Stimulated activated CD4-positive, alpha-beta T cell treated with anti-CD3 and anti-CD28 coated beads, Interleukin-4, amount 100 ng/mL, for 4 hours (primary cell): ENCODE data around the gene SAMD3.
"Not testable (repeated sequence)": the region's sequence is repeated elsewhere in the genome, so short reads cannot be mapped to it uniquely, and the experiment has no call there.

Experiments
- DNase-seq, 2 experiments: peaks; one replicate each; pipeline ENCODE4 v3.0.0-alpha.2; 2020

The SAMD3 gene, protein sequence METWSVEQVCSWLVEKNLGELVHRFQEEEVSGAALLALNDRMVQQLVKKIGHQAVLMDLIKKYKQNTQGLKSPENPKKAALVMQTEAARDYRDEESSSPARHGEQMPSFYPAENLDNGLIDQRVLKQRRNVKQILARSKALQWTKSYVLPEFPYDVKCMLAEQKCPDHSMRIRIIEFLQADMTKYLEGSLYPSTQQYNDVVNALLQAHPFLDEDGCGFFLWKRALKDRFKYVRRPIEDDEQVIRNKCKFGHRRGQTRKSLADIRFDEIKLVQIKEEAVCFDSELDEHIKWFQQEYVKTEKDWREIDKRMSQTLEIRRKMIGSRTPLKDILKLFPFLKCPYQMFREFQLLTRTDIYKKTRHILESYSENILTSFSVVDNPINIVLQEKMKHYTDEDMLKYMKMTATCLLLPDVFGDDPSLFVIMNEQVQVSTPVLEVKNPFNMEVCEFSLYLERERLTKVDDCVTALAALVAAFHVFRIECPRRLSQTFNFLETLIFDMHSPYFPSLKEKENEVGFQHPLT

DNA sequence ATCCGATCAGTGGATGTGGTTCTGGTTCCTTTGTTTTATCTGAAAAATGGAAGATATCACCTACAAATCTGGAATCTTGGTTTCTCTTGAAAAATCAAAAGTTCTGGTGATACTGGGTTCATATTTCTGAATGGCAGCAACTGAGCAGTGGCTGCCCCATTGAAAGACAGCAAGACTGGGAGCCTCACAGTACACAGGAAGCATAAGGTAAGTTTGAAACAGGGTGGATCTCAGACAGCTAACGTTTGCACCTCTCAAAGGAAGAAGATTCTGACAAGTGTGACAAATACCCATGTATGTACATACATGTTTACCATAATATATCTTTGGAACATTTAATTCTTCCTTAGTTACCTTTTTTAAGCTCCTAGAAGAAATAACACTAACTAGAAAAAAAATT, at the start of gene SAMD3:
SAMD3 (minus strand) TSS at position 177 of the 400 bp plus-strand sequence. CDS start 7,678 bp downstream, outside the sequence.
- DNase-seq: no peak

DNA sequence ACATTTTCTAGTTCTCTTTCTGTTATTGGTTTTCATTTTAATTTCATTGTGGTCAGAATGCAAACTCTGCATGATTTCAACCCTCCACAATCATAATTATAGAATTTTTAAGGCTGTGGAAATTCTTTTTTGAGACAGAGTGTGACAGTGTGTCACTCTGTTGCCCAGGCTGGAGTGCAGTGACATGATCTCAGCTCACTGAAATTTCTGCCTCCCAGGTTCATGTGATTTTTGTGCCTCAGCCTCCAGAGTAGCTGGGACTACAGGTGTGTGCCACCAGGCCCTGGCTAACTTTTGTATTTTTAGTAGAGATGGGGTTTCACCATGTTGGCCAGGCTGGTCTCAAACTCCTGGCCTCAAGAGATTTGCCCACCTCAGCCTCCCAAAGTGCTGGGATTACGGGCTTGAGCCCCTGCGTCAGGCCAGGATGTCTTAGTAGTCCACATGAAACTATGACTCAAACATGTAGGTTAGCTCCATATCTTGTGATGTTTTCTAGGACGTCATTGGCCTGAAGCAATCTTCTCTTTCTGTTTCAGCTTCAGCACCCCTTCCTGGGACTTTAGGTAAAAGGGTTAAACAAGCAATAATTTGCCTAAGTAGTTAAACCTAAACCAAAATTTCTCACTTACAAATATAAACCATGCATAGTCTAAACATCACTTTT, 47.4 kb upstream of the SAMD3 start:
- no peak for DNase-seq

DNA sequence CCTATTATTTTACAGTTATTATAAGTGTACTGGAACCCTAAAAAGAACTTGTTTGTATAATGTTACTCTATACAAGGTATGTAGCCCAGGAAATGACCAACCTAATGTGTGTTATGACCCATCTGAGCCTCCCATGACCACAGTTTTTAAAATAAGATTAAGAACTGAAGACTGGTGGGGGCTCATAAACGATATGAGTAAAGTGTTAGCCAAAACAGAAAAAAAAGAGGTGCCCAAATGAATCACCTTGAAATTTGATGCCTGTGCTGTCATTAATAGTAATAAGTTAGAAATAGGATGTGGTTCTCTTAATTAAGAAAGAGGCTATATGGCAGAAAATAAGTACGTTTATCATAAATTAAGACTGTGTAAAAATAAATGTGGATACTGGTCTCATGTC, 42.8 kb upstream of the SAMD3 start:
- DNase-seq: not testable (repeated sequence)

DNA sequence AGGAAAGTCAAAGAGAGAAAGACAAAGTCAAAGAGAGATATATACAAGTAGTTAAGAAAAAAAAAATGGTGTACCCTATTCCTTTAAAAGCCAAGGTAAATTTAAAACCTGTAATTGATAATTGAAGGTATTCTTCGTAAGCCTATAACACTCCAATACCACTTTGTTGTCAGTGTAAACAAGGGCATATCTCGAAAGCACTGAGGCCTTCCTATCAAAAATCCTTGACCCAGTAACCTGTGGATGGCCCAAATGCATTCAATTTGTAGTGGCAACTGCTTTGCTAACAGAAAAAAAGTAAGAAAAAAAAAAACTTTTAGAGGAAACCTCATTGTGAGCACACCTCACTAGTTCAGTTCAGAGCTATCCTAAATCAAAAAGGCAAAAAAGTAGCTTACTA, 39.3 kb upstream of the SAMD3 start:
- DNase-seq: no peak

DNA sequence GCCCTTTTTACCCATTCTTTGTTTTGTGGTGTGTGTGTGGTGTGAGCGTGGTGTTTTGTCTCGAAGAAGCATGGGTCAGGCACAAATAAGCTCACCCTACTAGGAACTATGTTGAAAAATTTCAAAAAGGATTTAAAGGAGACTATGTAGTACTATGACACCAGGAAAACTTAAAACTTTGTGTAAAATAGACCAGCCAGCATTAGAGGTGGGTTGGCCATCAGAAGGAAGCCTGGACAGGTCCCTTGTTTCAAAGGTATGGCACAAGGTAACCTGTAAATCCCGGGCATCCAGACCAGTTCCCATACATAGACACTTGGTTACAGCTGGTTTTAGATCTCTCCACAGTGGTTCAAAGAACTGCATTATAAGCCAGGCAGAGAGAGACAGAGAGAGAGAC, 38.8 kb upstream of the SAMD3 start:
- DNase-seq: not testable (repeated sequence)

DNA sequence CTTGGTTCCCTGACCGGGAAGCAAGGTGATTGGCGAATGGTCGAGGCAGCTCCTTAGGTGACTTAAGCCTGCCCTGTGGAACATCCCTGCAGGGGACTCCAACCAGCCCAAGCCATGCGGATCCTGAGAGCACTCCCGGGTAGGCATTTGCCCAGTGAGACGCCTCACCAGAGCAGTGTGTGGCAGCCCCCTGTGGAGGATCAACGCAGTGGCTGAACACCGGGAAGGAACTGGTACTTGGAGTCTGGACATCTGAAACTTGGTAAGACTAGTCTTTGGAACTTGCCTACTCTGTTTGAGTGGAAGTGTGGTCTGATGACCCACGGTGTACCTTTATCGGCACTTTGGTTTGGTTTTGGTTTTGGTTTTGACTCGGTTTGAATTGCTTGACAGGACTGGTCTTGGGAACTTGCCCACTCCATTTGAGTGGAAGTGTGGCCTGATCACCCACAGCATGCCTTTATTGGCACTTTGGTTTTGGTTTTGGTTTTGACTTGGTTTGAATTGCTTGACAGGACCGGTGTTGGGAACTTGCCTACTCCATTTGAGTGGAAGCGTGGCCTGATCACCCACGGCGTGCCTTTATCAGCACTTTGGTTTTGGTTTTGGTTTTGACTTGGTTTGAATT, 38.0 kb upstream of the SAMD3 start:
- DNase-seq: not testable (repeated sequence)

DNA sequence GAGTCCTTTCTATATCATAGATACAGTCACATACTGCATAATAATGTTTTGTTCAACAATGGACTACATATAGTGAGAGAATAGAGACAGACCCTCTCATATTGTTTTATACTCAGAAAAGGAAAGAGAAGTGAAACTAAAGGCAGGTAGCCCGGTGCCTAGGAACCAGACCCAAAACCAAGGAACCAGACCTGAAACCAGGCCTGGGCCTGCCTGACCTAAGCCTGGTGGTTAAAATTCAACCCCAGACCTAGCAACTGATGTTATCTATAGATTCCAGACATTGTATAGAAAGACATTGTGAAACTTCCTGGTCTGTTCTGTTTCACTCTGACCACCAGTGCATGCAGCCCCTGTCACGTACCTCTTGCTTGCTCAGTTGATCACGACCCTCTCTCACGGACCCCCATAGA, 37.3 kb upstream of the SAMD3 start:
- not testable (repeated sequence) for DNase-seq

DNA sequence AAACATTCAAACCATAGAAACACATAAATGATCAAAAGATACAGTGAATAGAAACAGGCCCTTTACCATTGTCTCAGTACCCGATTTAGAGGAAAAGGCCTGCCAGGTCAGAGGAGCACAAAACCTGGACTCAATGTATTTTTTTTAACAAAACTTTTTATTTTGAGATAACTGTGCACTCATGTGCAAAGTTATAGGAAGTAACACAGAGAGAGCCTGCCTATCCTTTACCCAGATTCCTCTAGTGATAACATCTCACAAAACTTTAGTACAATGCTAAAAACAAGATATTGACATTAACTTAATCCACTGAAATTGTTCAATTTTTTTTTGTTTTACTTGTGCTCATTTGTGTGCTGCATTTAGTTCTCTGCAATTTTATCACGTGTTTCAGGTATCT, 36.8 kb upstream of the SAMD3 start:
- no peak for DNase-seq

DNA sequence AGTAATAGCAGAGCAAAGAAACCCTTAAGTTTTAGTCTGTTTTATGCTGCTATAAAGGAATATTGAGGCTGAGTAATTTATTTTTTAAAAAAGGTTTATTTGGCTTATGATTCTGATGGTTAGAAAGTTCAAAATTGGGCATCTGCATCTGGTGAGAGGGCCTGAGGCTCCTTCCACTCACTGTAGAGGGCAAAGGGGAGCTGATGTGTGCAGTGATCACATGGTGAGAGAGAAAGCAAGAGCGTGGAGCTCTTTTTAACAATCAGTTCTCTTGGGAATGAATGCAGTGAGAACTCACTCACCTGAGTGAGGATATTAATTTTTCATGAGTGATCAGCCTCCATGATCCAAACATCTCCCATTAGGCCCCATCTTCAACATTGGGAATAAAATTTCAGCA, 36.4 kb upstream of the SAMD3 start:
- no peak for DNase-seq

DNA sequence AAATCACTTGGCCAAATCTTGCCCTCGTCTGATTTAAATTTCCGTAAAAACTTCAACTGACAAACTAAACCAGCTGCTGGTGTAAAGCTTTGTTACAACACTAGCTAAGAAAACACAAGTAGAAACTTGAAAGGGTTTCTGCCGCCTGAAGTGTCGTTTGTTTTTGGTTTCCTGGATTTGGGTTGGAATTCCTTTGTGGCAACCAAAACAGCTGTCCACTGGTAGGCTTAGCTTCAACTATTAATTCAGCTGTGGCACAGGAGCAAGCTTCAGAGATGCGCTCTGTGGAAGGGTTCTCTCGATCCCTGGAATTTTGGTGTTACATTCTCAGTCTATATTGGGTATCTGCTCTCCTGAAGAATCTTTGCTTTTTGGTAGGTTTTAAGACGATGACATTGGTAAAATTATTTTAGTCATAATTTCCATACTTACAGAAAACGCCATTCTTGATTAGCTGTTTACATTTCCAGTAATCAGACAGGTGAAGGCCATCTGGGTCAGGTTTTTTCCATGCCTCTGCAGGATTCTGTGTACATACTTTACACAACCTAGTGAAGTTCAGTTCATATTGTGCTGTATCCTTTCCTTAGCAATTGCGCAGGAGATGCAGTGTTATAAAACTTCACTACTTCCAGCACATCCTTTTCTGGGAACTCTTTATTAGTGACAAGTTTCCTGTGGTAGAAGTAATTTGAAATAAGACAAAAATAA, 29.9 kb upstream of the SAMD3 start:
- DNase-seq: no peak

DNA sequence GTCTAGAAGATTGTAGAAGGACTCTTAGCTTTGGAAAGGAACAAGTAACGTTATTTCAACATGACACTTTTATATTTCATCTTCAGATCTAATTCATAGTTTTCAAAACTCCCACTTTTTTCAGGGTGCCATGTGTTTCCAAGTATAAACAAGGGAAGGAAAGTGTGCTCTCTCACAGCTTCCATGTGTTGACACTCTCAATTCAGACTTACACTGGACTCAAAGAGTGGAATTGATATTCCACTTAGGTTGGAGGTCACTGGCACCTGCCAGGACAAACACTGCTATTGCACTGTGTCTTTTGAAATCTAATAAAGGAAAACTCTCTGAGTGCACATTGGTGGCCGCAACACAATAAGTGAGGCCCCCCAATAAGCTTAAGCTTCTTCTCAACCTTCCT, 22.5 kb upstream of the SAMD3 start:
- DNase-seq: no peak

DNA sequence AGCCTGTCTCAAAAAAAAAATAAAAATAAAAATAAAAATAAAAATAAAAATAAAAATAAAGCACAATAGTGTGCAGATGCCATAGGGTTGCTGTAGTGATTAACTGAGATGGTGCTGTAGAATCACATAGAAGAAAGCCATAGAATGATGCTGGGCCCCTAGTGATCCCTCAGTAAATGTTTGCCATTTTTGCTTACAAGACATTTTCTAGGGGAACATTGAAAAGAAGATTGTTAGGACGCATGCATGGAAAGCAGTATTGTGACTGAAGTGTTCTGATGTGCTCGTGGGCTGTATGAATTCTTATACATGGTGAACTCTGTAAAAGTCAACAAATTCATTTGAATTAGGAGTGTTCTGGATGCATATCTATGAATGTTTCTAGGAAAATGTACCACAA, 22.0 kb upstream of the SAMD3 start:
- DNase-seq: no peak

DNA sequence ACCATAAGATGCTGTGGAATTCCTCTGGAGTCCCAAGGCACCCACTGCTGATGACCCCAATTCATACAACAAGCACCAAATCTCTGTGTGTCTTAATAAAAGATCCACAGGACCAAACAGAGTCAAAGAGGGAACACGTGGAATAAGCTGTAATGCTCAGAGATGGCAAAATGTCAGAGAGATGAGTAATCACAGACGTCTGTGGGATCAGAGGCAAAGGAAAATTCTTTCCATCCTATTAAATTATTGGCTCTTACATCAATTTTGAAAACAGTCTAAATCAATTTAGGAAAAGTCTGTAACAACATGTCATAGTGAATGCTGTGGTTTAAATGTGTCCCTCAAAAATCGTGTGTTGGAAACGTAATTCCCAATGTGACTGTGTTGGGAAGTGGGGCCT, 17.5 kb upstream of the SAMD3 start:
- no peak for DNase-seq

DNA sequence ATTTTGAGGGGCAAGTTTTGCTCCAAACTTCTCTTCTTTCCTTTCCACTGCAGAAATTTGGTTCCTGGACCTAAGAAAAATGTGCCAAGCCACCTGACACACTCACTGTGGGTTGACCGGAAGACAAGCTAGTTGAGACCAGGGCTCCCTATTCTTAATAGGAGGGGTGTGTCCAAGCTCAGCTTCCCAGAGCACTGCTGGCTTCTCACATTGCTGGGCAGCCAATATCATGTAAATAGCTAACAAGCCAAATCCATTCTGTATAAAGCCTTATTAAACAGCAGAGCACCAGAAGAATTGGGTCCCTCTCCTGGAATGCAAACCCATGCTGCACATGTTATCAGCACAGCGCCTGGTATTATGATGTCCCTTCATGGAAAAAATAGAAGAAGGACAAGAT, 17.0 kb upstream of the SAMD3 start:
- DNase-seq: no peak

DNA sequence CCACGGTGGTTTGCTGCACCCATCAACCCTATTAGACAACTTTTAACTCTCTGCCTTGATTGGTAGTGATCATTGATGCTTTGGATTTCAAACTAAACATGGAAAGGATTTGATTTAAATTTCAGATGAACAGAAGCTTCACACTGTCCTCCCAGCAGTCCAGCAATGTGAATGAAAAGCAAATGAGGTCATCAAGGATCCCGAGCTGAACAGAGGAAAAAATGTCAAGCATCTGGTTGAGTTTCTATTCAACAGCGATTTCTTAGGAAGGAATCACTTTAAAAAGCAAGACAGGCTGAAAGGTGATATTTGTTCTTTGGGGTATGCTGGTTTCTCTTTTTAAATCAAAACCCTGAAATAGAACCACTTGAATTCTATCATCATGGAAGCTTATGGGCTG, 10.6 kb upstream of the SAMD3 start:
- no peak for DNase-seq

DNA sequence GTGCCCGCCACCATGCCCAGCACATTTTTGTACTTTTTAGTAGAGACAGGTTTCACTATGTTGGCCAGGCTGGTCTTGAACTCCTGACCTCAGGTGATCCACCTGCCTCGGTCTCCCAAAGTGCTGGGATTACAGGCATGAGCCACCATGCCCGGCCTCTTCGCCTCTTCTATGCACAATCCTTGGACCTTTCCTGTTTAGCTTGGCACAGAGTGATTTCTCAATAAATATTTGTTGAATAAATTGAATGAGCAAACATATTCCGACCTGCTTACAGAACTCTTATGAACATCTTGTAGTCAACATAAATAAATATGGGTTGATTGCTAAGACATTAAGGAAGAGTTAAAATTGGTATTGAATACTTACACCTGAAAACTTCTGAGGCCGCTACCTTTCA, 7.8 kb upstream of the SAMD3 start:
- not testable (repeated sequence) for DNase-seq

DNA sequence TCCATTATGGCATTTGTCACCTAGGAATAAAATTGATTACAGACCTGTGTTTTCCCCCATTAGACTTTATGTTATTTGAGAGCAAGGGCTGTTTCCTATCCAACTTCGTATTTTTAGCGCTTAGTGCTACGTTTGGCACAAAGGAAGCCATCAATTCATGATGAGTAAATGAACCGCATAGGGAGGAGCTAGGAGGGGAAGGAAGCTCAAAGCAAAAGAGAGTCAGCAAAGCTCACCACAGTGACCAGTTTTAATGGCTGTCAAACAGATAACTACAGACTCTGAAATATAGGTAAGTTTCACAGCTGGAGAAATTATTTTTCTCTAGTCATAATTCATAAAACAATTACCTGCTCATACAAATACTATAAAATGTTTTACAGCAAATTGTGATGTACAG, 6.9 kb upstream of the SAMD3 start:
- DNase-seq: no peak

DNA sequence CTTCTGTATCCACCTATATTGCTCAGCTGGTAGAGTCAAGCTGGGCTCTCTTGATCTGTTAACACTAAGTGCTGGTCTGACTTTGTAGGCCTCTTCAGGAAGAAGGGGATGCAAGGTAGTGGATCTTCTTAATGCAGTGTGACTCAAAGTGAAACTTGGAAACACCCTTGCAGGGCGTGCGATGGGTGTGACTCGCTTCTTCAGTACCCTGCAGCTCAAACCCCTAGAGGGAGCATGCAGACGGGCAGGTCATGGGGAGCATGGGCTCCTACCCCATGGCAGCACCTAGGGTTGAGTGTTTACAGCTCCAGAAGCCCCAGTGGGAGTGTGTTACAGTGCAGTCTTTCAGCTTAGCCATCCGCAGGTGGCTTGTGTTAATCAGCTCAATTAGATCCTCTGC, 757 bp upstream of the SAMD3 start:
- DNase-seq: peak; percentile 38 to 70

DNA sequence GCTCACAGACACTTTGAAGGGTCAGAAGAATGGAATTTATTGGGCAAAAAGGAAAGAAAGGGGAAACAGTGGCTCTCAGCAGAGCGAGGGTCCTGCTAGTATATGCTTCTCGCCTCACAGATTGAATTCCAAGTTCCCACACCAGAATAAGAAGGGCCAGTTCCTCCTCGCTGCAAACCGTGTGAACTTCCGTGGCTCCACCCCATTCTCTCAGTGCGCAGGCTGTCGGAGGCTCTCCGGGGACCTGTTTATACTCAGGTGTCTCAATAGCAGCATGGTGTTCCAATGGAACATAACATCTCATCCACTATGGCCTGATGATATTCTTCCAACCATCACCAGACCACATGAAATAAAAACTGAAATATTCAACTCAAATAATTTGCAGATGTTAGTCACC, 4.6 kb downstream of the SAMD3 start:
- no peak for DNase-seq

DNA sequence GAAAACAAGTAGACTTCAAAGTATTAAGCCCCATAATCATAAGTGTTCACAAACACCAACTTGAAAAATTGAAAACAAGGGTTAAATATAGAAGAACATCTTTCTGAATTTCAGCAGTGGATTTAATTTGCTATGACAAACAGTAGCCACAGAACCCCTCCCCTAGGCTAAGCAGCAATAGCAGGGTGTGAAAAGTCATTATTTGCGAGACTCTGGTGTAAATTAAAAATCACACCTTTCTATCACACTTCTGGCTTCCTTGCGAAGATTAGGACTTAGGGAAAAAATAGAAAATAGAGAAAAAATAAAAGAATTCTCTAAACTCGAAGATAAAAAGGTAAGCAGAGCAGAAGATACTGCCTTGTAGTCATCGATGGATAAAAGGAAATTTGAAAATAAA, 6.1 kb downstream of the SAMD3 start:
- no peak for DNase-seq

DNA sequence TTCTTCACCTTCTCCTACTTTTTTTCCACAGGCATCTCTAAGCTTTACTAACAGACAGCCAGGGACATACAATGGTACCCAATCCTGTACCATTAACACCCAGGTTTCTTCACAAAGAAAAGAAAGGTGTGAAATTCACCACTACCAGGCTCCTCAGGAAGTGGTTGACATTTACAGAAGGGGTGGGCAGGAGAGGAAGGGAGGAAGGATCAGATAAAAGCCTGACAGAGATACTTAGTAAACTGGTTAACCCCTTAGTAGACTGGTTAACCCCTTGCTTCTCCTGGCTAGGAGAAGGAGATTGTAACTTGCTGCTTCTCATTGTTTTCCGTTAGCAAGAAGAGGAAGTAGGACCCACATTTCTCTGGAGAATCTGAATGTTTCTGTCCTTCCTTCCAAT, 7.2 kb downstream of the SAMD3 start:
- peak in 1 of 2 experiments; percentile 26 for DNase-seq

DNA sequence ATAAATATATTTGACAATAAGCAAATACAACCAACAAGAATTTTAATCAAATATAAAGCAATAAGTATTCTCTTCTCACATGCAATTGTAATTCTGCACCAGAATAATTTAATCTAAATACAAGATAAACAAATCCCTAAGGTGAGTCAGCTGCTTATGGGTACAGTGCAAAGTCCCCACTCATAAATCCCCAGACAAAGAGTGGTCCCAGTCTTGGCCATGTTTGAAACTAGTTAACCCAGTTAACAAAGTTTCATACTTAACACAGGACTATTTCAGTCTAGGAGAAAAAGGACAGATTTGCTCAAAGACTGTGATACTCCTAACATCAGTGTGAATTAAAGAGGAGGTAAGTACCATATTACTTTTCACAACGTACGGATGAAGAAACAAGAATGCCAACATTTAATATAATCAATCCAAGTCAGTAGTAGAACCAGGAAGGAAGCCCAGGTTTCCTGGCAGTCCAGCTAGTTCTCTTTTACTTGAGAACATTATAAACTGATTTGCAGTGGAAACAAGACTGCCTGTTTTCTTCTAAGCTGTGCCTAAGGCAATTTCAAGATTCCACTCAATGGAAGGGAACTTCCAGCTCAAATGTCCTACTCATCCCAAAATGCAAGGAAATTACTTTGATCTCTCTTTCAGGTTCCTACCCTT, 10.4 kb downstream of the SAMD3 start:
- DNase-seq: no peak

DNA sequence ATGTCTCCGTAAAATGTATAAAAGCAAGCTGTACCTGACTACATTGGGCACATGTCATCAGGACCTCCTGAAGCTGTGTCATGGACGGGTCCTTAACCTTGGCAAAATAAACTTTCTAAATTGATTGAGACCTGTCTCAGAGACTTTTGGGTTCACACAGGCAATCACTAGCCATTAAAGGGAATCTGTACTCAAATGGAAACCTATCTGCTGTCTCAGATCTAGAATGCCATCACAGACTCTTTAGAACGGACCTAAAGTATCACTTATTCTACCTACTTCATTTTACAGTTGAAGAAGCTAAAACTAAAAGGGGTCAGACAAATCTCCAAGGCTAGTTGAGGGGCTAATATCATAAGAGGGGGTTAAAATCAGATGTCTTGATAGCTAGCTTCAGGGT, 11.1 kb downstream of the SAMD3 start:
- no peak for DNase-seq
